ENCODE data around the gene CHST10.

The CHST10 gene

DNA sequence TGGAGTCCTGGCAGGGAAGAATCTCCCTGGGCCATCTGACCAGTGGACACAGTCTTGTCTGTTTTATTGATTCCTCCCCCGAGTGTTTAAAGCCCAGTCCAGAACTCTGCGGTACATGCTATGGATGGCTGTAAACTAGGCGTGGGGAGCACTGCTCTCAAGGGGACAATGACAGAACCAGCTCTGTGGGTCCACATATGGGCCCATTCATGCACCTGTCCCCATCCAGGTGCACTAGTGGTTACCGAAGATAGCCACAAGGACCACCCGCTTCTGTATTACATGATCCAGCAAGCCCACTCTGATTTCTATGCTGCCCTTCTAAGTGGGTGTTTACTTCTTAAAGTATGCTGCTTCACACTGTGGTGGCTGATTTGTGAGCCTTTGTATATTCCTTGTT, 21.0 kb downstream of the CHST10 start:
- Histone ChIP-seq H3K27ac (ENCODE audit: low read depth, low read length) (no peak overlapping the region), H2BK5ac (ENCODE audit: low read length) (no peak overlapping the region), H4K8ac (ENCODE audit: low read depth, low read length) (no peak overlapping the region), H2BK120ac (ENCODE audit: low read depth, low read length) (no peak overlapping the region), H3K4me1 (ENCODE audit: control insufficient read depth, low read depth, low read length) (no peaks in the 10 kb centered on the region), H4K5ac (ENCODE audit: low read length) (no peak overlapping the region), H3K9ac (ENCODE audit: low read length) (no peak overlapping the region), H3K4ac (ENCODE audit: low read depth, low read length) (no peak overlapping the region), H3K36me3 (ENCODE audit: control insufficient read depth, insufficient read depth, low read length) (peaks cover 3% of the 10 kb centered on the region), H3K4me3 (ENCODE audit: low read length) (no peak overlapping the region), H2AK5ac (ENCODE audit: low read length) (no peak overlapping the region), H3K27me3 (ENCODE audit: insufficient read depth, low read length, poor library complexity) (no peaks in the 10 kb centered on the region), H3K79me2 (ENCODE audit: control insufficient read depth, insufficient read depth, low read length) (no peaks in the 10 kb centered on the region), H3K18ac (ENCODE audit: low read length) (no peak overlapping the region), H3K79me1 (ENCODE audit: low read length) (no peaks in the 10 kb centered on the region), H3K56ac (ENCODE audit: low read length) (no peak overlapping the region), H2BK15ac (replicated peaks; ENCODE audit: low read depth) (no peak overlapping the region), H3K4me2 (ENCODE audit: low read length) (no peak overlapping the region), H3K23ac (ENCODE audit: low read length) (no peak overlapping the region)
- no CpG with 5 or more reads among the region's 5 CpGs for WGBS (ENCODE audit: extremely low coverage, insufficient coverage, low lambda C conversion rate)
- DNase-seq = no peak

DNA sequence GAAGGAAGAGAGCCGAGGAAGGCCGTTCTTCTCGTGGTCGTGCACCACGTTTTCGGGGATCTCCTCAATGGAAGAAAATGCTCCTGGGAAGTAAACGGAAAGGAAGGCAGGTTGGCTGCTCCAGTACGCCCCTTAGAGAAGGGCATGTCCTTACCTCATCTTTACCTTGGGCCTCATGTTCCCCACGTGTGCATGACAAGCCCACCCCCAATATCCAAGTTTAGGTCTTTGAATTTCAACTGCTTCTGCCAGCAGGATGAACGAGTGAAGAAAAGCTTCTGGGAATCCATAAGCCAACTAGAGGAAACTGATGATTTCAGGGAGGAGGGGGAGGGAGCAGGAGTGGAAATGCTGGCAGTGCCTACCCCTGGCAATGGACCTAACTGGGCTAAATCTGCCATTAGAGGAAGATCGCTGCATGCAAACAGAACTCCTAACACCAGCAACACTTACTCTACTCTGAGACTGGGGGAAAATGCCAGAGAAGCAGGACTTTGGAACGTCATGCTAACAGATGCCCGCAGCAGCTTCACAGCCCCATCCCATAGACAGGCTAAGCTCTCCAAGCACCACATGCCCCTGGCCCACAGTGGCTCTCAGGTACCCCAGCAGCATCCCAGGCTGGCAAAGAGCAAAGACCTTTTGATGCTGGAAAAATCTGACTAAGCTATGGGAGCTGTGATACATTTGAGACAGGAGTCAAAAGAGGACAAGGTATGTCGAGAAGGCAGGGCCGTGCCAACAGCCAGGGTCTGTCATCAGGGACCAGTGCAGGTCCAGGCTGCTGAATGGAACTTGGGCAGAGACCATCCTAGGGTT, 21.7 kb downstream of the CHST10 start:
- WGBS (ENCODE audit: extremely low coverage, insufficient coverage, low lambda C conversion rate) = no CpG with 5 or more reads among the region's 15 CpGs
- no peak overlapping the region for H3K4me2 ChIP-seq (ENCODE audit: low read length)
- no peak overlapping the region for H4K8ac ChIP-seq (ENCODE audit: low read depth, low read length)
- no peak overlapping the region for H3K23ac ChIP-seq (ENCODE audit: low read length)
- no peak overlapping the region for H3K18ac ChIP-seq (ENCODE audit: low read length)
- no peak overlapping the region for H2BK120ac ChIP-seq (ENCODE audit: low read depth, low read length)
- H3K4me3 ChIP-seq (ENCODE audit: low read length) = no peak overlapping the region
- no peaks in the 10 kb centered on the region for H3K79me1 ChIP-seq (ENCODE audit: low read length)
- no peak overlapping the region for H2BK15ac ChIP-seq (replicated peaks; ENCODE audit: low read depth)
- no peak overlapping the region for H3K27ac ChIP-seq (ENCODE audit: low read depth, low read length)
- no peak overlapping the region for H3K4ac ChIP-seq (ENCODE audit: low read depth, low read length)
- H3K27me3 ChIP-seq (ENCODE audit: insufficient read depth, low read length, poor library complexity) = no peaks in the 10 kb centered on the region
- no peak overlapping the region for H4K5ac ChIP-seq (ENCODE audit: low read length)
- no peak overlapping the region for H3K9ac ChIP-seq (ENCODE audit: low read length)
- no peak overlapping the region for H3K56ac ChIP-seq (ENCODE audit: low read length)
- H3K36me3 ChIP-seq (ENCODE audit: control insufficient read depth, insufficient read depth, low read length) = peaks cover 3% of the 10 kb centered on the region
- H3K4me1 ChIP-seq (ENCODE audit: control insufficient read depth, low read depth, low read length) = no peaks in the 10 kb centered on the region
- H2BK5ac ChIP-seq (ENCODE audit: low read length) = no peak overlapping the region
- no peaks in the 10 kb centered on the region for H3K79me2 ChIP-seq (ENCODE audit: control insufficient read depth, insufficient read depth, low read length)
- DNase-seq = no peak
- H2AK5ac ChIP-seq (ENCODE audit: low read length) = no peak overlapping the region

DNA sequence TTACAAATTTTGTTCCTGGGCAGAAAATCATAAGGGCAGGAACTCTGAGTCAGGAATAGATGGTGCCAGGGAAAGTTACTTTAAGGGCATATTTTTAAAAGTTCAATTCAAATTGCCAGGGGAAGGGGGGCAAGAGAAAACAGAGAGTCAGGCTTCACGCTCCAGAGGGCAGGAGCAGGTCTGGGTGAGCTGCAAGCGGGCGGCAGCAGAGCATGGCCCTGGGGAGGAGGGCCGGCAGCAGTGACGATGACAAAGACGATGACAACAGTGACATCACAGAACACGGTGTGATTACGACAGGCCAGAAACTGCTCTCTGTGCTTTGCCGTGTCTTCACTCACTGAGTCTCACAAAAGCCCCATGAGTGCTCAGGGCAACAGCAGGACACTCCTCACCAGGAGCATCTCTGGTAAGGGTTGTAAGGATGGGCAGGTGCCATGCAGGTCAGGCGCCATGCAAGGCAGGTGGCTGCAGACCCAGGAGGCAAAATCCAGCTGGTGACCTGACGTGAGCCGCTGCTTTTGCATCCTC, 23.3 kb downstream of the CHST10 start:
- H3K23ac ChIP-seq (ENCODE audit: low read length) = no peak overlapping the region
- H3K36me3 ChIP-seq (ENCODE audit: control insufficient read depth, insufficient read depth, low read length) = peaks cover 3% of the 10 kb centered on the region
- H3K27ac ChIP-seq (ENCODE audit: low read depth, low read length) = no peak overlapping the region
- H2BK120ac ChIP-seq (ENCODE audit: low read depth, low read length) = no peak overlapping the region
- H3K79me2 ChIP-seq (ENCODE audit: control insufficient read depth, insufficient read depth, low read length) = no peaks in the 10 kb centered on the region
- H2BK15ac ChIP-seq (replicated peaks; ENCODE audit: low read depth) = no peak overlapping the region
- no peak overlapping the region for H3K4me2 ChIP-seq (ENCODE audit: low read length)
- no peak overlapping the region for H4K8ac ChIP-seq (ENCODE audit: low read depth, low read length)
- no peak overlapping the region for H3K9ac ChIP-seq (ENCODE audit: low read length)
- no peak overlapping the region for H3K18ac ChIP-seq (ENCODE audit: low read length)
- no peak overlapping the region for H4K5ac ChIP-seq (ENCODE audit: low read length)
- H3K4me1 ChIP-seq (ENCODE audit: control insufficient read depth, low read depth, low read length) = no peaks in the 10 kb centered on the region
- DNase-seq = no peak
- no peak overlapping the region for H3K56ac ChIP-seq (ENCODE audit: low read length)
- no peaks in the 10 kb centered on the region for H3K79me1 ChIP-seq (ENCODE audit: low read length)
- H3K4me3 ChIP-seq (ENCODE audit: low read length) = no peak overlapping the region
- no peaks in the 10 kb centered on the region for H3K27me3 ChIP-seq (ENCODE audit: insufficient read depth, low read length, poor library complexity)
- H2AK5ac ChIP-seq (ENCODE audit: low read length) = no peak overlapping the region
- H2BK5ac ChIP-seq (ENCODE audit: low read length) = no peak overlapping the region
- no peak overlapping the region for H3K4ac ChIP-seq (ENCODE audit: low read depth, low read length)
- no CpG with 5 or more reads among the region's 12 CpGs for whole genome bisulfite sequencing (ENCODE audit: extremely low coverage, insufficient coverage, low lambda C conversion rate)

DNA sequence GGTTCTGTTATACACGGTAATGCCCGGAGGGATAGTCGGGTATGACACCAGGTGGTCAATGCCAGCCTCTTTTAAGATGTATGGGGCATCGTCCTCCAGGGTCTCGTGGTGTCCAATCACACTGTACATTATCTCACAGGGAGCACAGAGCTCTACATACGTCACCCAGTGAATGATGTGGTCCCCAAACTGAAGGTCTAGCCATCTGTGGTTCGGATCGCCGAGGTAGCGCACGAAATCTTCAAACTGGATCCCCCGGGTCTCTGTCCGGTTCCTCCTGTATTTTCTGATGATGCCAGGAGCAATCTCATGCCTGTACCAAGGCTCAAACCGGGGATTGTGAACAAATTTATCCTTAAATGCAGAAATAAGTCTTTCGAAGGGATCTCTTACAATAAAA, 24.1 kb downstream of the CHST10 start:
- no peak overlapping the region for H4K5ac ChIP-seq (ENCODE audit: low read length)
- no peak overlapping the region for H3K4me2 ChIP-seq (ENCODE audit: low read length)
- H3K23ac ChIP-seq (ENCODE audit: low read length) = no peak overlapping the region
- no peaks in the 10 kb centered on the region for H3K79me1 ChIP-seq (ENCODE audit: low read length)
- H4K8ac ChIP-seq (ENCODE audit: low read depth, low read length) = no peak overlapping the region
- H3K56ac ChIP-seq (ENCODE audit: low read length) = no peak overlapping the region
- no peak overlapping the region for H2BK15ac ChIP-seq (replicated peaks; ENCODE audit: low read depth)
- no peak overlapping the region for H2AK5ac ChIP-seq (ENCODE audit: low read length)
- H3K4me1 ChIP-seq (ENCODE audit: control insufficient read depth, low read depth, low read length) = no peaks in the 10 kb centered on the region
- no peaks in the 10 kb centered on the region for H3K27me3 ChIP-seq (ENCODE audit: insufficient read depth, low read length, poor library complexity)
- no peak overlapping the region for H2BK120ac ChIP-seq (ENCODE audit: low read depth, low read length)
- no peak overlapping the region for H3K9ac ChIP-seq (ENCODE audit: low read length)
- H3K18ac ChIP-seq (ENCODE audit: low read length) = no peak overlapping the region
- peaks cover 3% of the 10 kb centered on the region for H3K36me3 ChIP-seq (ENCODE audit: control insufficient read depth, insufficient read depth, low read length)
- WGBS (ENCODE audit: extremely low coverage, insufficient coverage, low lambda C conversion rate) = no CpG with 5 or more reads among the region's 15 CpGs
- H2BK5ac ChIP-seq (ENCODE audit: low read length) = no peak overlapping the region
- H3K27ac ChIP-seq (ENCODE audit: low read depth, low read length) = no peak overlapping the region
- no peak overlapping the region for H3K4ac ChIP-seq (ENCODE audit: low read depth, low read length)
- no peak for DNase-seq
- no peak overlapping the region for H3K4me3 ChIP-seq (ENCODE audit: low read length)
- no peaks in the 10 kb centered on the region for H3K79me2 ChIP-seq (ENCODE audit: control insufficient read depth, insufficient read depth, low read length)

DNA sequence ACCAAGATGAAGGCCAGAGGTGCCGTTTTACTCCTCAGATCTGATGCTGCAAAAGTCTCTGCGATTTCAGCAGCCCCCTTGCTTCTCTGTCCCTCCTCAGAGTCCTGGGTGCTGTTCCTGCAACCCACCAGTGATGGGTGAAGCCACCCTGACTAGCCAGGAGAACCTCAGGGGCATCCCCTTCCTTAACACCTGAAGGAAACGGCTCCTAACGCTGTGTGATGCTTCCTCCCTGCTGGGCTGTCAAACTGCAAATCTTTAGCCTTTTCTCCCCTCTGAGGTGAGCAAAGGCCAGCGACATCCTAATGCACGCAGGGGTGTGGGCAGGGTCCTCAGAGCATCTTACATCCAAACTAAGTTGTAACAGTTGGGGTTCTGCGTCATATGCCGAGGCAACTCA, 24.8 kb downstream of the CHST10 start:
- H2BK5ac ChIP-seq (ENCODE audit: low read length) = no peak overlapping the region
- no peak overlapping the region for H2BK120ac ChIP-seq (ENCODE audit: low read depth, low read length)
- no peak overlapping the region for H3K4me3 ChIP-seq (ENCODE audit: low read length)
- no peak overlapping the region for H3K23ac ChIP-seq (ENCODE audit: low read length)
- H3K79me2 ChIP-seq (ENCODE audit: control insufficient read depth, insufficient read depth, low read length) = no peaks in the 10 kb centered on the region
- no peaks in the 10 kb centered on the region for H3K79me1 ChIP-seq (ENCODE audit: low read length)
- no peak overlapping the region for H2BK15ac ChIP-seq (replicated peaks; ENCODE audit: low read depth)
- no peak overlapping the region for H2AK5ac ChIP-seq (ENCODE audit: low read length)
- no peaks in the 10 kb centered on the region for H3K4me1 ChIP-seq (ENCODE audit: control insufficient read depth, low read depth, low read length)
- no CpG with 5 or more reads among the region's 8 CpGs for WGBS (ENCODE audit: extremely low coverage, insufficient coverage, low lambda C conversion rate)
- H4K8ac ChIP-seq (ENCODE audit: low read depth, low read length) = no peak overlapping the region
- H3K56ac ChIP-seq (ENCODE audit: low read length) = no peak overlapping the region
- no peak overlapping the region for H3K9ac ChIP-seq (ENCODE audit: low read length)
- no peaks in the 10 kb centered on the region for H3K27me3 ChIP-seq (ENCODE audit: insufficient read depth, low read length, poor library complexity)
- H4K5ac ChIP-seq (ENCODE audit: low read length) = no peak overlapping the region
- DNase-seq = no peak
- no peak overlapping the region for H3K4me2 ChIP-seq (ENCODE audit: low read length)
- no peak overlapping the region for H3K18ac ChIP-seq (ENCODE audit: low read length)
- H3K36me3 ChIP-seq (ENCODE audit: control insufficient read depth, insufficient read depth, low read length) = peaks cover 3% of the 10 kb centered on the region
- H3K4ac ChIP-seq (ENCODE audit: low read depth, low read length) = no peak overlapping the region
- no peak overlapping the region for H3K27ac ChIP-seq (ENCODE audit: low read depth, low read length)
